ENCODE data around the gene EFNA1. TPM values are rescaled to one million over a fixed set of nuclear protein-coding genes. Genes with fewer than 3 reads are reported as not detected.

The EFNA1 gene
- total and polyA plus RNA-seq, 2 of the 8 experiments (the other 6 are each of a cell fraction or from before 2014, with no cell fraction given), result 4.9 to 14.6 TPM

DNA sequence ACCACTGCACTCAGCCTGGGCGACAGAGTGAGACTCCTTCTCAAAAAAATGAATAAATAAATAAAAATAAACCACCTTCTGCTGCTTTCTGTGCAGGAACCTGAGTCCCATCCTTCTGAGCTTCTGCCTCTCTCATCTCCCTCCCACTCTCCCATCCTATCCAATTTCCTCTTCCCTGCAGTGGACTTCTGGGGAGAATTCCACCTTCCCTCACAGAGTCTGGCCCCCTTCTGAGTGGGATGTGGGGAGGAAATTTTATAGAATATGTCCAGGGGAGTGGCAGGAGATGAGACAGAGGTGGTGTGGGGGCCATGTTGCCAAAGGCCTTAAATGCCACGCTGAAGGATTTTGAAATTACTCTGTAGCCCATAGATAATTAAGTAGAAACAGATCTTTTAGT is 5.4 kb upstream of the EFNA1 start:
- no peak overlapping the region for H3K23ac ChIP-seq (ENCODE audit: insufficient read length)
- CTCF ChIA-PET (ENCODE audit: partially characterized antibody), result interaction anchor here (0.6 to 4.8 kb wide), 5 partner anchors 27 to 66 kb away, joined by 3 to 66 read pairs (median 10); partner anchors contain the start of gene KRTCAP2
- H3K18ac ChIP-seq (ENCODE audit: extremely low read depth, low read length), result no peak overlapping the region
- peaks cover 27 to 35% (median 32%) of the 10 kb centered on the region in 4 experiments for H3K27me3 ChIP-seq (replicated peaks in 1 of 4; ENCODE audit: control insufficient read depth in 3 of 4, extremely low read depth in 1 of 4, insufficient read depth in 3 of 4, low read length in 3 of 4)
- H3K79me1 ChIP-seq (ENCODE audit: low read depth, low read length), result no peaks in the 10 kb centered on the region
- no peak overlapping the region for H2BK15ac ChIP-seq (ENCODE audit: low read length)
- H4K8ac ChIP-seq (ENCODE audit: extremely low read depth, insufficient read depth, low read length), result no peak overlapping the region; the same call in 1 of the 2 replicates
- no peak overlapping the region for H3K4me2 ChIP-seq (ENCODE audit: insufficient read depth in 1 of 2, low read depth in 2 of 2, low read length in 2 of 2)
- H3K9ac ChIP-seq (replicated peaks in 1 of 4; ENCODE audit: extremely low read depth in 1 of 4, low read depth in 3 of 4, low read length in 3 of 4), result no peak overlapping the region
- no peaks in the 10 kb centered on the region for H4K20me1 ChIP-seq (replicated peaks in 1 of 2; ENCODE audit: control insufficient read depth in 1 of 2, insufficient read depth in 2 of 2, low read length in 2 of 2)
- H3K4me1 ChIP-seq (replicated peaks in 1 of 4; ENCODE audit: control insufficient read depth in 3 of 4, insufficient read depth in 4 of 4, low read length in 3 of 4), result peaks cover 0 to 25% (median 17%) of the 10 kb centered on the region in 4 experiments; a peak in 6 of 7 replicates
- H3K27ac ChIP-seq (ENCODE audit: low read depth, low read length), result no peak overlapping the region
- H4K91ac ChIP-seq (replicated peaks; ENCODE audit: insufficient read length, low read length), result no peak overlapping the region
- no peak overlapping the region for H2BK12ac ChIP-seq (ENCODE audit: low read depth, low read length)
- H3K4me3 ChIP-seq (ENCODE audit: extremely low read depth in 1 of 4, insufficient read depth in 2 of 4, low read depth in 3 of 4, low read length in 4 of 4), result no peak overlapping the region
- H3K4ac ChIP-seq (replicated peaks; ENCODE audit: insufficient read length, low read depth, low read length), result no peak overlapping the region
- no peak overlapping the region for H2AFZ ChIP-seq (ENCODE audit: low read length)
- no peak for TF ChIP-seq TCF12 (IDR thresholded peaks at IDR 0.05; ENCODE audit: low read depth, low read length)
- no peak for TF ChIP-seq GABPA (IDR thresholded peaks at IDR 0.05; ENCODE audit: borderline replicate concordance, insufficient read depth, low read length)
- TF ChIP-seq, protein P1, sequence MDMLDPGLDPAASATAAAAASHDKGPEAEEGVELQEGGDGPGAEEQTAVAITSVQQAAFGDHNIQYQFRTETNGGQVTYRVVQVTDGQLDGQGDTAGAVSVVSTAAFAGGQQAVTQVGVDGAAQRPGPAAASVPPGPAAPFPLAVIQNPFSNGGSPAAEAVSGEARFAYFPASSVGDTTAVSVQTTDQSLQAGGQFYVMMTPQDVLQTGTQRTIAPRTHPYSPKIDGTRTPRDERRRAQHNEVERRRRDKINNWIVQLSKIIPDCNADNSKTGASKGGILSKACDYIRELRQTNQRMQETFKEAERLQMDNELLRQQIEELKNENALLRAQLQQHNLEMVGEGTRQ (IDR thresholded peaks at IDR 0.05; ENCODE audit: low read length), result no peak
- TF ChIP-seq RAD21 (IDR thresholded peaks at IDR 0.05 in 1 of 2, conservative IDR thresholded peaks at IDR 0.05 in 1 of 2; ENCODE audit: low read depth in 2 of 2, low read length in 2 of 2), result no peak
- TF ChIP-seq EZH2 (IDR thresholded peaks at IDR 0.05; ENCODE audit: low read depth, low read length, severe bottlenecking), result no peak
- no peak for TF ChIP-seq HDAC2 (IDR thresholded peaks at IDR 0.05; ENCODE audit: borderline replicate concordance in 1 of 2, low read depth in 2 of 2, low read length in 2 of 2)
- H2AK5ac ChIP-seq (ENCODE audit: low read depth, low read length), result no peak overlapping the region
- no peak overlapping the region for H3K56ac ChIP-seq (replicated peaks; ENCODE audit: insufficient read length, low read depth, low read length)
- no peak for DNase-seq (ENCODE audit: low read depth in 1 of 2, low spot score in 2 of 2)
- H3K9me3 ChIP-seq (ENCODE audit: insufficient read depth in 2 of 2, low read depth in 1 of 2, low read length in 1 of 2), result no peaks in the 10 kb centered on the region
- no peak overlapping the region for H2BK5ac ChIP-seq (ENCODE audit: low read depth, low read length)
- no peak for FAIRE-seq
- no peak overlapping the region for H3K14ac ChIP-seq (ENCODE audit: insufficient read length)
- H4K5ac ChIP-seq (ENCODE audit: insufficient read length, low read depth, low read length), result no peak overlapping the region
- WGBS, 2 experiments (ENCODE audit: extremely low coverage in 1 of 2, insufficient coverage in 1 of 2, insufficient read length in 1 of 2, insufficient replicate concordance in 2 of 2, low coverage in 1 of 2, low lambda C conversion rate in 2 of 2, missing lambda C conversion rate in 1 of 2), result 83% methylated on average over 2 of the region's 2 CpGs; no CpG with 5 or more reads in 1 of the 2 experiments
- H3K23me2 ChIP-seq (ENCODE audit: low read depth, low read length), result peaks cover 13% of the 10 kb centered on the region
- H2BK120ac ChIP-seq (replicated peaks; ENCODE audit: low read depth, low read length), result no peak overlapping the region
- H3K36me3 ChIP-seq (ENCODE audit: control insufficient read depth in 2 of 4, insufficient read depth in 4 of 4, low read length in 3 of 4), result no peaks in the 10 kb centered on the region
- no peaks in the 10 kb centered on the region for H3K79me2 ChIP-seq (ENCODE audit: control insufficient read depth in 1 of 2, insufficient read depth in 2 of 2, low read length in 2 of 2)
- POLR2A ChIA-PET (ENCODE audit: partially characterized antibody), result interaction anchor here (0.7 to 2.4 kb wide), 4 partner anchors 8 to 46 kb away, joined by 3 to 11 read pairs (median 3); partner anchors contain the start of gene SLC50A1
- no peak overlapping the region for H2BK20ac ChIP-seq (ENCODE audit: low read length)

All from H1 (cell line).